GM23248 (cell line): ENCODE results near the gene CRIP1.

Source experiments
- EZH2 ChIP-seq: fragments of 200-600 bp; sonication (generic); IDR thresholded peaks from 2 replicates; pipeline ENCODE4 v1.6.1; 2018; ENCODE audit warnings: antibody characterized with exemption, mild to moderate bottlenecking; ENCODE audit not compliant: insufficient read depth, poor library complexity, severe bottlenecking
- EZH2phosphoT487 ChIP-seq: fragments of 200-600 bp; sonication (generic); IDR thresholded peaks from 2 replicates; pipeline ENCODE4 v1.6.1; 2018; ENCODE audit warnings: antibody characterized with exemption, moderate library complexity, mild to moderate bottlenecking, low read depth; ENCODE audit not compliant: insufficient read depth

- TF ChIP-seq EZH2: no peak
- TF ChIP-seq EZH2phosphoT487: no peak
These were observed 36.6 kb upstream of the CRIP1 start for GRCh38 chr14:105450123-105450505.
